ENCODE measurements around the gene BLOC1S6.

BLOC1S6 gene

GRCh38 chr15:45587095-45587862 lies at the start of gene BLOC1S6:
Gene BLOC1S6 (plus strand): TSS chr15:45587379. CDS start chr15:45587444, 65 bp downstream.
- in situ Hi-C loops (cut with MboI; ENCODE audit: low sequenced_read_pairs), result no loop called here

GRCh38 chr15:45539680-45540079 lies 47.5 kb upstream of the BLOC1S6 start:
- in situ Hi-C loops (cut with MboI; ENCODE audit: low sequenced_read_pairs), result no loop called here

GRCh38 chr15:45540531-45540930 lies 46.6 kb upstream of the BLOC1S6 start:
- in situ Hi-C loops (cut with MboI; ENCODE audit: low sequenced_read_pairs), result no loop called here

- in situ Hi-C loops (cut with MboI; ENCODE audit: low sequenced_read_pairs), result no loop called here
Measured at GRCh38 chr15:45543051-45543450, 44.1 kb upstream of the BLOC1S6 start.

- in situ Hi-C loops (cut with MboI; ENCODE audit: low sequenced_read_pairs), result no loop called here
Measured at GRCh38 chr15:45544266-45545023, 42.7 kb upstream of the BLOC1S6 start.

GRCh38 chr15:45546789-45547188 lies 40.4 kb upstream of the BLOC1S6 start:
- in situ Hi-C loops (cut with MboI; ENCODE audit: low sequenced_read_pairs), result no loop called here

- in situ Hi-C loops (cut with MboI; ENCODE audit: low sequenced_read_pairs), result no loop called here
Measured at GRCh38 chr15:45548753-45549520, 38.2 kb upstream of the BLOC1S6 start.

GRCh38 chr15:45549541-45550220 lies 37.5 kb upstream of the BLOC1S6 start:
- in situ Hi-C loops (cut with MboI; ENCODE audit: low sequenced_read_pairs), result no loop called here

GRCh38 chr15:45550436-45550835 lies 36.7 kb upstream of the BLOC1S6 start:
- in situ Hi-C loops (cut with MboI; ENCODE audit: low sequenced_read_pairs), result no loop called here

GRCh38 chr15:45551676-45552075 lies 35.5 kb upstream of the BLOC1S6 start:
- in situ Hi-C loops (cut with MboI; ENCODE audit: low sequenced_read_pairs), result no loop called here

- in situ Hi-C loops (cut with MboI; ENCODE audit: low sequenced_read_pairs), result no loop called here
Measured at GRCh38 chr15:45555934-45556608, 31.1 kb upstream of the BLOC1S6 start.

GRCh38 chr15:45572617-45573016 lies 14.6 kb upstream of the BLOC1S6 start:
- in situ Hi-C loops (cut with MboI; ENCODE audit: low sequenced_read_pairs), result no loop called here

GRCh38 chr15:45573961-45574629 lies 13.1 kb upstream of the BLOC1S6 start:
- in situ Hi-C loops (cut with MboI; ENCODE audit: low sequenced_read_pairs), result no loop called here

GRCh38 chr15:45581919-45582318 lies 5.3 kb upstream of the BLOC1S6 start:
- in situ Hi-C loops (cut with MboI; ENCODE audit: low sequenced_read_pairs), result no loop called here

GRCh38 chr15:45583731-45584639 lies 3.2 kb upstream of the BLOC1S6 start:
- in situ Hi-C loops (cut with MboI; ENCODE audit: low sequenced_read_pairs), result no loop called here

GRCh38 chr15:45585069-45585791 lies 1.9 kb upstream of the BLOC1S6 start:
- in situ Hi-C loops (cut with MboI; ENCODE audit: low sequenced_read_pairs), result no loop called here

GRCh38 chr15:45586125-45586524 lies 1.1 kb upstream of the BLOC1S6 start:
- in situ Hi-C loops (cut with MboI; ENCODE audit: low sequenced_read_pairs), result no loop called here

GRCh38 chr15:45586601-45587094 lies 531 bp upstream of the BLOC1S6 start:
- in situ Hi-C loops (cut with MboI; ENCODE audit: low sequenced_read_pairs), result no loop called here
